SJCRH30 (cell line): ENCODE data around the gene ZNF398. TPM values are rescaled to one million over a fixed set of nuclear protein-coding genes. Genes with fewer than 3 reads are reported as not detected.

ENCODE experiments used
- DNase-seq, 2 experiments: peaks; one replicate each; pipeline ENCODE4 v3.0.0-alpha.2; 2015 to 2020
- H3K27ac ChIP-seq: fragments of 250-450 bp; sonication (Bioruptor Pico); 2 replicates; pipeline ENCODE4 v1.5.1; 2020; ENCODE audit warnings: mild to moderate bottlenecking, moderate library complexity
- H3K27me3 ChIP-seq: fragments of 250-450 bp; sonication (Bioruptor Pico); 2 replicates; pipeline ENCODE4 v1.5.1; 2020; ENCODE audit warnings: mild to moderate bottlenecking, moderate library complexity
- H3K36me3 ChIP-seq: fragments of 250-450 bp; sonication (Bioruptor Pico); 2 replicates; pipeline ENCODE4 v1.5.1; 2020; ENCODE audit warnings: mild to moderate bottlenecking, moderate library complexity
- H3K4me1 ChIP-seq: fragments of 250-450 bp; sonication (Bioruptor Pico); 2 replicates; pipeline ENCODE4 v1.5.1; 2020; ENCODE audit warnings: mild to moderate bottlenecking, moderate library complexity
- H3K4me3 ChIP-seq: fragments of 250-450 bp; sonication (Bioruptor Pico); 2 replicates; pipeline ENCODE4 v1.5.1; 2020; ENCODE audit warnings: mild to moderate bottlenecking, moderate library complexity
- H3K9me3 ChIP-seq: fragments of 250-450 bp; sonication (Bioruptor Pico); replicated peaks from 2 replicates; pipeline ENCODE4 v1.5.1; 2020; ENCODE audit warnings: mild to moderate bottlenecking, moderate library complexity
- total RNA-seq: library from RNA; depleted of rRNA; stranded (reverse); fragments of >200 nt; shearing (Covaris generic); gene quantifications from 2 replicates; pipeline ENCODE4 v1.2.3, GENCODE V29; 2014

Gene ZNF398
- total RNA-seq, 1 experiment from 2014 or later: 18.5 TPM

DNA sequence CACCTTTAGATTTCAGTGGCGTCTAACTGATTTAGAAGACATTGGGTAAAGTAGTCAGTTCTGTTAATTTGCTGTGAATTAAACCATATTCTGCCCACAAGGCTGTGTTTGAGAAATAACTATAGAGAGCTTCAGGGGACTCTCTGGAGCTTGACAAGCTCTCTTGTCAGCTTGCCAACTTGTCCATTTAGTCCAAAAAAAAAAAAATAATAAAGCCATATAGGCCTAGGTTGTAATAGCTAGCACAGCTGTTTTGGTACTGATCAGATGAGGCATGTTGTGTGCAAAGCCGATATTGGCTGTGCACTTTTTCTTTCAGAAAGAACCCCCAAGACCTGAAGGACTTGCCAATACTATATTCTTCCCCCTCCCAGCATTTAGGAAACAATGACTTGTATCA, 27.9 kb downstream of the ZNF398 start:
- H3K27ac ChIP-seq: no peak overlapping the region
- H3K4me3 ChIP-seq: no peak overlapping the region
- no peaks in the 10 kb centered on the region for H3K9me3 ChIP-seq
- H3K36me3 ChIP-seq: peaks cover 46% of the 10 kb centered on the region
- DNase-seq: no peak
- H3K27me3 ChIP-seq: no peaks in the 10 kb centered on the region
- no peaks in the 10 kb centered on the region for H3K4me1 ChIP-seq

GRCh38 chr7:149179241-149179640, 32.0 kb downstream of the ZNF398 start:
- no peaks in the 10 kb centered on the region for H3K4me1 ChIP-seq
- H3K4me3 ChIP-seq: no peak overlapping the region
- no peaks in the 10 kb centered on the region for H3K9me3 ChIP-seq
- no peak for DNase-seq
- peaks cover 45% of the 10 kb centered on the region for H3K36me3 ChIP-seq
- no peaks in the 10 kb centered on the region for H3K27me3 ChIP-seq
- no peak overlapping the region for H3K27ac ChIP-seq

GRCh38 chr7:149180722-149181449, 33.6 kb downstream of the ZNF398 start:
- no peak for DNase-seq
- Histone ChIP-seq H3K4me1 (no peaks in the 10 kb centered on the region), H3K27ac (no peak overlapping the region), H3K27me3 (no peaks in the 10 kb centered on the region), H3K4me3 (no peak overlapping the region), H3K9me3 (no peaks in the 10 kb centered on the region), H3K36me3 (peaks cover 43% of the 10 kb centered on the region)

DNA sequence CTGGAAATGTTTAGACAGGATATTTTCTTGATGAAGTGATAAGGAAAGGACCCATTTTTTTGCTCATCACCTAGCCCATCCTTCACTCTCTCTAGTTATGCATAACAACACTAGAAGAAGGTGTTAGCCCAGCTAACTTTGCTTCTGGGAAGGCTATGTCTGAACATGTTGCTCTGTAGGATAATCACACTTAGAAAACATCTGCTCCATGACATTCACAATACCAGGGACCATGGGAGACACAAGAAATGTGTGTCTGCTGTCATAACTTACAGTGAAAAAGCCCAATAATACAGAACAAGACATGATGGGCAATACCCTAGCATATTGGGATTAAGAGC, 34.2 kb downstream of the ZNF398 start:
- Histone ChIP-seq H3K9me3 (no peaks in the 10 kb centered on the region), H3K4me1 (no peaks in the 10 kb centered on the region), H3K27ac (no peak overlapping the region), H3K36me3 (peaks cover 43% of the 10 kb centered on the region), H3K4me3 (no peak overlapping the region), H3K27me3 (no peaks in the 10 kb centered on the region)
- no peak for DNase-seq

DNA sequence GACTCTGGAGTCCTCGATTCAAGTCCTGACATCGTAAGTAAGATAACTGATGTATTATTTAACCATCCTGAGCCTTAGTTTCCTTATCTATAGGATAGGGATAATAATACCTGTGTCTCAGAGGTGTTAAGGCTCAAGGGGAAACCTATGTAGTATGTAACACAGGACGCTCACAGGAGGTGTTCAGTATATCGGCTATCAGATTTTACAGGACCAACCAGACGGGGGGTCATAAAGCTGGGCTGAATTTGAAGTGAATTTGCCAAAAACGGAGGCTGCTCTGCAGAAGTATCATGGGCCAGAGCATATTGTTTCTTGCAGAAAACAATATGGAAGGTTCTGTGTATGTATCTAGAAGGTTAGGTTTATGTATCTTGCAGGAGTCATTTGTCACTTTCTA, 37.0 kb downstream of the ZNF398 start:
- no peak for DNase-seq

GRCh38 chr7:149188213-149188612, 41.0 kb downstream of the ZNF398 start:
- no peak overlapping the region for H3K27ac ChIP-seq
- H3K36me3 ChIP-seq: no peaks in the 10 kb centered on the region
- no peaks in the 10 kb centered on the region for H3K9me3 ChIP-seq
- no peaks in the 10 kb centered on the region for H3K27me3 ChIP-seq
- H3K4me1 ChIP-seq: no peaks in the 10 kb centered on the region
- no peak for DNase-seq
- H3K4me3 ChIP-seq: no peak overlapping the region

More for the DNA sequence above, 37.0 kb downstream of the ZNF398 start:
- Histone ChIP-seq H3K27ac (no peak overlapping the region), H3K4me1 (no peaks in the 10 kb centered on the region), H3K27me3 (no peaks in the 10 kb centered on the region), H3K9me3 (no peaks in the 10 kb centered on the region), H3K4me3 (no peak overlapping the region), H3K36me3 (peaks cover 22% of the 10 kb centered on the region)

GRCh38 chr7:149188637-149189259, 41.5 kb downstream of the ZNF398 start:
- no peak overlapping the region for H3K4me3 ChIP-seq
- H3K27ac ChIP-seq: no peak overlapping the region
- no peaks in the 10 kb centered on the region for H3K9me3 ChIP-seq
- no peak for DNase-seq
- H3K4me1 ChIP-seq: no peaks in the 10 kb centered on the region
- no peaks in the 10 kb centered on the region for H3K27me3 ChIP-seq
- no peaks in the 10 kb centered on the region for H3K36me3 ChIP-seq

GRCh38 chr7:149191851-149192250, 44.6 kb downstream of the ZNF398 start:
- H3K27me3 ChIP-seq: no peaks in the 10 kb centered on the region
- no peaks in the 10 kb centered on the region for H3K36me3 ChIP-seq
- DNase-seq: no peak
- no peaks in the 10 kb centered on the region for H3K9me3 ChIP-seq
- H3K4me3 ChIP-seq: no peak overlapping the region
- no peak overlapping the region for H3K27ac ChIP-seq
- no peaks in the 10 kb centered on the region for H3K4me1 ChIP-seq

DNA sequence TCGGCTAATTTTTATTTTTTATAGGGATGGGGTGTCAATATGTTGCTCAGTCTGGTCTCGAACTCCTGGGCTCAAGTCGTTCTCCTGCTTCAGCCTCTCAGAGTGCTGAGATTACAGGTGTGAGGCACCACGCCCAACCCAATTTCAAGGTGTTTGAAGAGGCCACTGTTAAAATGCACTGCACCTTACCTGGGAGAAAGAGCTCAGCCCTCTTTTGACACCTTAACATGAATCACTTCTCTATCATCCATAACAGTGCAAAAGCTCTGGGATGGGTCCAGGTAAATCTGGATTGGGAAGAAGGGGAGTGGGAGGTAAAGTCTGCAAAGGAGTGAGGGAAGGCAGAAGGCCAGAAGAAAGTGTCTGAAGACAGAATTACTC, 47.5 kb downstream of the ZNF398 start:
- no peak for DNase-seq
- H3K9me3 ChIP-seq: no peaks in the 10 kb centered on the region
- H3K27ac ChIP-seq: peak overlapping the region; percentile 47; the same call in 1 of the 2 replicates
- H3K36me3 ChIP-seq: peaks cover 20% of the 10 kb centered on the region
- H3K4me1 ChIP-seq: no peaks in the 10 kb centered on the region
- H3K27me3 ChIP-seq: no peaks in the 10 kb centered on the region
- peak overlapping the region; percentile 84 for H3K4me3 ChIP-seq

GRCh38 chr7:149195180-149196150, 48.2 kb downstream of the ZNF398 start, which contains the start of gene ZNF282:
TSS of gene ZNF282 (plus strand) at chr7:149195546. CDS start at chr7:149195590, 44 bp downstream.
- Histone ChIP-seq H3K27me3 (no peaks in the 10 kb centered on the region), H3K4me3 (peak within 1 kb of the TSS; percentile 84), H3K4me1 (no peaks in the 10 kb centered on the region), H3K27ac (peak within 1 kb of the TSS; percentile 47), H3K9me3 (no peaks in the 10 kb centered on the region), H3K36me3 (peaks cover 27% of the 10 kb centered on the region)
- DNase-seq: peak; percentile 96

DNA sequence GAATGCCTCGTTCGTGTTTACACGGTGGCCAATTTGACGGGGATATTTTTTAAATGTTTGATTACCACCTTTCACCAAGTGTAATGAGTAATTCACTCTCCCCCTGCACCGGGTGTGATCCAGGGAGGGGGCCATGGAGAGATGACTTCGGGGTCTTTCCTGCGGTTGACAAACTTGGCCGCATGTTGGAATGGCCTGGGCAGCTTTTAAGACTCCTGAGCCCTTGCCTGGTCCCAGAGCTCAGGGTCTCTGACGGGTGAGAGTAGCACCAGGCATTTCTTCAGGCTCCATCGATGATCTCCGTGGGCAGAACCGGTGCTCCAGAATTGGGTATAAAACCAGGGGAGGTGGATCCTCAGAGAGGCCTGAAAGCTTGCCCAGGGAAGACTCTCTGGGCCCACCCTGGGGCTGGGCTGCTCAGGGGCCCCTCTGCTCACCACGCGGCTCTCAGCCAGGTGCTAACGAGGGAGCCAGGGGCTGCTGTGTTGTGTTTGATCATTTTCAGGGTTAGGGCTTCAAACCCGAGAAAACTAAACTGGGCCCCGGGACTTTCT, 49.0 kb downstream of the ZNF398 start:
- H3K9me3 ChIP-seq: no peaks in the 10 kb centered on the region
- peak overlapping the region; percentile 84 for H3K4me3 ChIP-seq
- H3K27me3 ChIP-seq: no peaks in the 10 kb centered on the region
- H3K27ac ChIP-seq: peak overlapping the region; percentile 45
- peaks cover 35% of the 10 kb centered on the region for H3K36me3 ChIP-seq
- no peaks in the 10 kb centered on the region for H3K4me1 ChIP-seq
- DNase-seq: peak; percentile 23 to 47

- Histone ChIP-seq H3K9me3 (no peaks in the 10 kb centered on the region), H3K4me3 (peak overlapping the region; percentile 84), H3K27me3 (no peaks in the 10 kb centered on the region), H3K36me3 (peaks cover 40% of the 10 kb centered on the region), H3K4me1 (no peaks in the 10 kb centered on the region), H3K27ac (peak overlapping the region; percentile 45; the same call in 1 of the 2 replicates)
- DNase-seq: peak; percentile 16 to 30
Measured at GRCh38 chr7:149196705-149197171, 49.5 kb downstream of the ZNF398 start.

- Histone ChIP-seq H3K4me1 (no peaks in the 10 kb centered on the region), H3K27ac (no peak overlapping the region), H3K27me3 (no peaks in the 10 kb centered on the region), H3K9me3 (no peaks in the 10 kb centered on the region), H3K36me3 (peaks cover 48% of the 10 kb centered on the region), H3K4me3 (no peak overlapping the region)
- no peak for DNase-seq
Measured at GRCh38 chr7:149197675-149198074, 50.4 kb downstream of the ZNF398 start.

DNA sequence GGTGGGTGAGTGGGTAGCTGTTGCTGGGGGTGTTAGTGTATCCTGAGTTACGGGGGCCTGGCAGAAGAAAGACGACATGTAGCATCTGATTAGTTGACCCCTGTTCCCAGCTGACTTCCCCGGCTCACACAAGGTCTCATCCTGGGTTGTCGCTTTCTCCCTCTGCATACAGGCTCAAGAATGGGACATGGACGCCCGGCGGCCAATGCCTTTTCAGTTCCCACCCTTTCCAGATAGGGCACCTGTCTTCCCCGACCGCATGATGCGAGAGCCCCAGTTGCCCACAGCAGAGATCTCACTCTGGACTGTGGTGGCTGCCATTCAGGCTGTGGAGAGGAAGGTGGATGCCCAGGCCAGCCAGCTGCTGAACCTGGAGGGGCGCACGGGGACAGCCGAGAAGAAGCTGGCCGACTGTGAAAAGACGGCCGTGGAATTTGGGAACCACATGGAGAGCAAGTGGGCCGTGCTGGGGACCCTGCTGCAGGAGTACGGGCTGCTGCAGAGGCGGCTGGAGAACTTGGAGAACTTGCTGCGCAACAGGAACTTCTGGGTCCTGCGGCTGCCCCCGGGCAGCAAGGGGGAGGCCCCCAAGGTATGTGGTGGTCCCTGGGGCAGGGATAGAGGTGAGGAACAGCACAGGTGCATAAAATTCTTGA, 51.0 kb downstream of the ZNF398 start:
- Histone ChIP-seq H3K4me3 (no peak overlapping the region), H3K4me1 (no peaks in the 10 kb centered on the region), H3K9me3 (no peaks in the 10 kb centered on the region), H3K27ac (no peak overlapping the region), H3K36me3 (peaks cover 54% of the 10 kb centered on the region), H3K27me3 (no peaks in the 10 kb centered on the region)
- no peak for DNase-seq
